ENCODE data around the gene CP. TPM values are rescaled to one million over a fixed set of nuclear protein-coding genes. Genes with fewer than 3 reads are reported as not detected.

CP gene
- total and polyA plus RNA-seq, 9 of the 15 experiments (the other 6 are each of a cell fraction or from before 2014, with no cell fraction given) = 0.30 to 0.75 TPM; not detected in 7

DNA sequence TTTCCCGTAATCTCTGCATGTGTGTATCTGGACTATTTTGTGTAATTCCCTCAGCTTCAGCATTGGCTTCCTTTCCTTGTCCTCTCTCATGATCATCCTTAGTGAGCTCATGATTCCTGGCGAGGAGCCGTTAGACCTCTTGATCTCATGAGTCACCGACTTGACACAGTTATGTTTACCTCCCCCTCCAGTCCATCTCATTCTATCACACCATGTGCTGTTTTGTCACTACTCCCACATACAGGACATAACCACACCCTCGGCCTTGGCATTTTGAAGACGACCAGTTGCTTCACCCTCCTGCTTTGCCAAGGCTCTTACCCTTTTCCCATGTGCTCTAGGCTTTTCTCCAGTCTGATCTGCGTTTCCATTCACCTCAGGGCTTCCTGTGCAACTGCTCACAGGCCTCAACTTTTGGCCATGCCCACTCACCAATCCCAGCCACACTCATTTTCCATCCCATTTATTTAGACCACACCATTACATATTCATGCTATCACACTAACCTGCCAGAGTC is 41.5 kb downstream of the CP start (continued):
- TF ChIP-seq, protein P1, sequence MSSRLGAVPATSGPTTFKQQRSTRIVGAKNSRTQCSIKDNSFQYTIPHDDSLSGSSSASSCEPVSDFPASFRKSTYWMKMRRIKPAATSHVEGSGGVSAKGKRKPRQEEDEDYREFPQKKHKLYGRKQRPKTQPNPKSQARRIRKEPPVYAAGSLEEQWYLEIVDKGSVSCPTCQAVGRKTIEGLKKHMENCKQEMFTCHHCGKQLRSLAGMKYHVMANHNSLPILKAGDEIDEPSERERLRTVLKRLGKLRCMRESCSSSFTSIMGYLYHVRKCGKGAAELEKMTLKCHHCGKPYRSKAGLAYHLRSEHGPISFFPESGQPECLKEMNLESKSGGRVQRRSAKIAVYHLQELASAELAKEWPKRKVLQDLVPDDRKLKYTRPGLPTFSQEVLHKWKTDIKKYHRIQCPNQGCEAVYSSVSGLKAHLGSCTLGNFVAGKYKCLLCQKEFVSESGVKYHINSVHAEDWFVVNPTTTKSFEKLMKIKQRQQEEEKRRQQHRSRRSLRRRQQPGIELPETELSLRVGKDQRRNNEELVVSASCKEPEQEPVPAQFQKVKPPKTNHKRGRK (tag; IDR thresholded peaks at IDR 0.05) = no peak
- TF ChIP-seq MTA1 (IDR thresholded peaks at IDR 0.05; ENCODE audit: borderline replicate concordance) = no peak
- TF ChIP-seq, protein P2, sequence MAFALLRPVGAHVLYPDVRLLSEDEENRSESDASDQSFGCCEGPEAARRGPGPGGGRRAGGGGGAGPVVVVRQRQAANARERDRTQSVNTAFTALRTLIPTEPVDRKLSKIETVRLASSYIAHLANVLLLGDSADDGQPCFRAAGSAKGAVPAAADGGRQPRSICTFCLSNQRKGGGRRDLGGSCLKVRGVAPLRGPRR (CRISPR knock-in tag; IDR thresholded peaks at IDR 0.05) = no peak
- TF ChIP-seq FOXM1 (IDR thresholded peaks at IDR 0.05; ENCODE audit: low read depth) = peak; percentile 69
- no peak for TF ChIP-seq FOXM1 (CRISPR knock-in tag; IDR thresholded peaks at IDR 0.05; ENCODE audit: low read depth)
- no peak for TF ChIP-seq CEBPG (CRISPR knock-in tag; IDR thresholded peaks at IDR 0.05)
- TF ChIP-seq CEBPG (tag; conservative IDR thresholded peaks at IDR 0.05 in 1 of 2, IDR thresholded peaks at IDR 0.05 in 1 of 2) = peak; percentile 18 to 44; a peak in 2 of 4 replicates
- TF ChIP-seq, protein P3, sequence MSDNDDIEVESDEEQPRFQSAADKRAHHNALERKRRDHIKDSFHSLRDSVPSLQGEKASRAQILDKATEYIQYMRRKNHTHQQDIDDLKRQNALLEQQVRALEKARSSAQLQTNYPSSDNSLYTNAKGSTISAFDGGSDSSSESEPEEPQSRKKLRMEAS (CRISPR knock-in tag; IDR thresholded peaks at IDR 0.05) = peak; percentile 91
- no peak for TF ChIP-seq SIRT6 (IDR thresholded peaks at IDR 0.05; ENCODE audit: low read depth, low read length)
- 0 out of 4 replicates have a peak, but pooled peaks of 1 of the 2 experiments have one; percentile 50 for TF ChIP-seq ARNT (IDR thresholded peaks at IDR 0.05)
- peak; percentile 43; the same call in 1 of the 2 replicates for TF ChIP-seq ZFP1 (CRISPR knock-in tag; IDR thresholded peaks at IDR 0.05)
- TF ChIP-seq HIVEP1 (CRISPR knock-in tag; IDR thresholded peaks at IDR 0.05) = 0 out of 2 replicates have a peak, but pooled peaks have one; percentile 51
- no peak for TF ChIP-seq ZNF232 (CRISPR knock-in tag; IDR thresholded peaks at IDR 0.05)
- no peak for TF ChIP-seq KLF10 (CRISPR knock-in tag; IDR thresholded peaks at IDR 0.05)
- no peak for TF ChIP-seq ZNF707 (CRISPR knock-in tag; conservative IDR thresholded peaks at IDR 0.05)
- 0 out of 2 replicates have a peak, but pooled peaks have one; percentile 45 for TF ChIP-seq ZNF41 (CRISPR knock-in tag; conservative IDR thresholded peaks at IDR 0.05)
- TF ChIP-seq ZNF695 (CRISPR knock-in tag; IDR thresholded peaks at IDR 0.05) = no peak
- no peak for TF ChIP-seq MYNN (IDR thresholded peaks at IDR 0.05)
- no peak for TF ChIP-seq MYNN (CRISPR knock-in tag; IDR thresholded peaks at IDR 0.05)
- TF ChIP-seq KLF16 (IDR thresholded peaks at IDR 0.05) = peak; percentile 61; the same call in 1 of the 2 replicates
- no peak for TF ChIP-seq ZNF3 (CRISPR knock-in tag; IDR thresholded peaks at IDR 0.05)
- TF ChIP-seq NONO (IDR thresholded peaks at IDR 0.05; ENCODE audit: low read depth in 2 of 2, low read length in 1 of 2) = no peak
- TF ChIP-seq AFF1 (IDR thresholded peaks at IDR 0.05; ENCODE audit: low read depth in 1 of 2, partially characterized antibody in 2 of 2) = peak; percentile 37 to 76
